ENCODE measurements around the gene DCLRE1C.
"Not testable (repeated sequence)": the region's sequence is repeated elsewhere in the genome, so short reads cannot be mapped to it uniquely, and the experiment has no call there.

Gene DCLRE1C

DNA sequence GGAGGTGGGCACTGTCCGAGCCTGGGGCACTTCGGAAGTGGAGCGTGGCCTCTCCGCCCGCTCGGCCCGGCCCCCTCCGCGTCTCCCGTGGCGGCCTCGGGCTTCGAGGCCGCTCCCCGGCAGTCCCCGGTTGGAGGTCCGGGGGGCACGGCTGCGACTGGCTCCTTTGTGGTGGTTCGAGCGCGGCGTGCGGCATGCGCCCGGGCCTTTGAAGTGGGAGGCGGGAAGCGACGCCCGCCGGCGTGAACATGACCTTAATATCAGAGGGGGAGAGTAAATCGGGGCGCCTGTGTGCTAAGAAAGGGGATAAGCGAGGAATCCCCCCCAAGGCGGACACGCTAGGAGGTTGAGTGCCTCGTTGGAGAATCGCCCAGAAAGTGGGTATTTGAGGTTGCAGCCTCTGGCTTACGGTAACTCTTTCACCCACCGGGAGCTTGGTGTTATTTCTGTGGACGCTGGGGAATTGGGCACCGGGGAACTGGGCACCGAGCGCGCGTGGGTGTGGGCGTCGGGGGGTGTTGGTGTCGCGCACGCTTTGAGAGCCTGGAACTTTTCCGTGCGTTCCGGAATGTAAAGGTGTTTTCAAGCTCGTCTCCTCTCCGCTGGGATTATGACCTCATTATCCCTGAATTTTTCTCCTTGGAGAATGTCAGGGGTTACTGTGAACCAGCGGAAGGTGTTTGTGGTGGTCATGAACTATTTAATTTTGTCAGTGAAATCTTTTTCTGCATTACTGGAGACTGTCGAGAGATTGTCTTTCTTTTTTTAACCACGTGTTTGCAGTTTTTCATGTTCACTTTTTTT is 74.6 kb downstream of the DCLRE1C start:
- no peak for FAIRE-seq

- FAIRE-seq = no peak
These were observed 75.4 kb downstream of the DCLRE1C start, which contains the start of gene SUV39H2 for GRCh38 chr10:14878266-14879123. Gene SUV39H2 (plus strand): TSS chr10:14878866. CDS start chr10:14878889, 23 bp downstream.

GRCh38 chr10:14876764-14877163 is 77.1 kb downstream of the DCLRE1C start:
- no peak for FAIRE-seq

- FAIRE-seq = no peak
These were observed 78.0 kb downstream of the DCLRE1C start for GRCh38 chr10:14875941-14876340.

DNA sequence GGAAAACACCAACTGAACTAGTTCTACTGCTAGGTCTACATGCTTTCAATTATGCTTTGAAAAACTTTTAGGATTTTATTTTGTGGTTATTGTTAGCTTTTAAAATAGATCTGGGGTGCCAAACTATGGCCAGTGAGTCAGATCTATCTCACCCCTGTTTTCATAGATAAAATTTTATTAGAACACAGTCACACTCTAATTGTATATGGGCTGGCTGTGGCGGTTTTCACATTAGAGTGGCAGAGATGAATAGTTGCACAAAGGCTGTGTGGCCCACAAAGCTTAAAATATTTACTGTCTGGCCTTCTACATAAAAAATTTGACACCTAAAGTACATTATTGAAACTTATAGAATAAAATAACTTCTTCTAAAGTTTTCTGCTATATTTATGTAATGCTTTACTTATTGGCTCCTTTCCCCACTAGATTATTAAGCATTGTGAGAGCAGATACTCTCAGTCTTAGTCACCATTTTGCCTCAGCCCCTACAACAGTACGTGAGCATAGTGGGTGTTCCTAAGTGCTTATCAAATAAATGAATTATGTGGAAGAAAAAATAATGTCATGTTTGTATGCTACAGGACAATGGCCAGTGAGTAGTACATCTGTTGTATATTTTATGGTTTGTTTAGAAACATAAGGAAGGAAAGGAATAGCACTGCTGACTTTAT is 80.7 kb downstream of the DCLRE1C start:
- FAIRE-seq = no peak

DNA sequence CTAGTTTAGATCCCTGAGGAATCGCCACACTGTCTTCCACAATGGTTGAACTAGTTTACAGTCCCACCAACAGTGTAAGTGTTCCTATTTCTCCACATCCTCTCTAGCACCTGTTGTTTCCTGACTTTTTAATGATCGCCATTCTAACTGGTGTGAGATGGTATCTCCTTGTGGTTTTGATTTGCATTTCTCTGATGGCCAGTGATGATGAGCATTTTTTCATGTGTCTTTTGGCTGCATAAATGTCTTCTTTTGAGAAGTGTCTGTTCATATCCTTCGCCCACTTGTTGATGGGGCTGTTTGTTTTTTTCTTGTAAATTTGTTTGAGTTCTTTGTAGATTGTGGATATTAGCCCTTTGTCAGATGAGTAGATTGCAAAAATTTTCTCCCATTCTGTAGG is 89.0 kb downstream of the DCLRE1C start:
- FAIRE-seq = not testable (repeated sequence)

- not testable (repeated sequence) for FAIRE-seq
These were observed 89.4 kb downstream of the DCLRE1C start for GRCh38 chr10:14864466-14864865.

- FAIRE-seq = no peak
These were observed 93.1 kb downstream of the DCLRE1C start for GRCh38 chr10:14860791-14861190.

GRCh38 chr10:14859775-14860174 is 94.1 kb downstream of the DCLRE1C start:
- FAIRE-seq = peak; percentile 21

DNA sequence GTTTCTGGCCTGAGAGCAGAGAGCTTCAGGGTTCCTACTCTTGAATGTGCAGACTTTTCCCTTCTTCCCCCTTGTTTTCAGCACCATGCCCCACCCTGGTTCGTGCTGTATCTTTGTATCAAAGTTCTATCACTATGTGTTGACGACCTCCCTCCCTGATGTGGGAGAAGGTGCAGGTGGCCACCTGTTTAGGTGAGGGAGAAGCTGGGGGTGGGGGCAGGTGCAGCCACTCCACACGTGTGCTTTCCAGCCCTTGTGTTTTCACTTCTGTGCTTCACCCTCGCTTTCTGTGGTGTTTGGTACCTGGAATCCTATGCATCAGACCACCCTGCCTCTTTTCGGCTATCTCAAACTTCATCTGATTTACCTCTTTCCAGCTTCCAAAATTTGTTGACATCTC is 94.9 kb downstream of the DCLRE1C start:
- FAIRE-seq = no peak

- FAIRE-seq = no peak
These were observed 95.4 kb downstream of the DCLRE1C start for GRCh38 chr10:14858338-14858960.

DNA sequence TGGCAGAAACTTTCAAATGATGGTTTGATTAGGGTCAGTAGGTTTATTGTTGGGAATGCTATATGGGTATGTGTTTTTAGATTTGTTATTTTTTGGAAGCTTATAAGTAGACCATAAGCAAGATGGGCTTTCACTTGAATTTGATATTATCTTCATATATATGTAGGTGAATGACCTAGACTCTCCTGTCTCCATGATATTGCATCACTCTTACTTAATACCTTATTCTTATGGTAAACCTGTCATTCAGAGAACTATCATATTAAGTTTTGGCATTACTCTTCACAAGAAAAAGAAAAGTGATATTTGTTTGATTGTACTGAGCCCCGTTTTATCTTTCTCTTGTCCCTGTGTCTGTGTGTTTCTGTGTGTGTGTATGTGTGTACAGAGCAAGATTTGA is 98.4 kb downstream of the DCLRE1C start:
- no peak for FAIRE-seq

DNA sequence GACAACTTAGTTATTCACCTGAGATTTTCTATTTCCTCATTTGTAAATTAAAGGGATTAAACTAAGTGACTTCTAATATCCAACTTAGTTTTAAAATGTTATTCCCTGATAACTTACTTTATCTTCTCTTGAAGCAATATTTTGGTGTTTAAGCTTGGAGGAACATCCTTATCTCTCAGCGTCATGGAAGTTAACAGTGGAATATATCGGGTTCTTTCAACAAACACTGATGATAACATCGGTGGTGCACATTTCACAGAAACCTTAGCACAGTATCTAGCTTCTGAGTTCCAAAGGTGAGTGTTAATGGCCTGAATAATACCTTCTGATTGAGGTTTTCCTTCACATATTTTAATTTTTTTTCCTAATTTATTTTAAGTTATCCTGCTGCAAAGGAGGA is 101.7 kb downstream of the DCLRE1C start:
- no peak for FAIRE-seq

Measured in G401.6 (cell line).